GM12878 (cell line): ENCODE results near the gene PLA2G12B. TPM values are rescaled to one million over a fixed set of nuclear protein-coding genes. Genes with fewer than 3 reads are reported as not detected.
"Not testable (repeated sequence)": the region's sequence is repeated elsewhere in the genome, so short reads cannot be mapped to it uniquely, and the experiment has no call there.

Experiments
- ATAC-seq: fragments of 200-7000 bp; cut with Tn5 transposase; 3 replicates; pipeline ENCODE4 v1.9.1; 2020; ENCODE audit warnings: mild to moderate bottlenecking, moderate library complexity
- BruUV-seq: library from RNA; stranded (reverse); fragments of 400-500 nt; replicated peaks from 2 replicates; lab custom pipeline; 2021; lab: Mats Ljungman, UMichigan
- CTCF ChIA-PET: fragments of 300-600 bp; sonication (Branson Sonifier 250); formaldehyde crosslinking; extraction: SDS; loops from one replicate; lab custom pipeline; 2021; ENCODE audit warnings: inconsistent platforms; lab: Yijun Ruan, JAX
- POLR2A ChIA-PET: fragments of 350-600 bp; formaldehyde crosslinking; extraction: SDS; loops from one replicate; lab custom pipeline; 2021; ENCODE audit warnings: inconsistent platforms; lab: Charles Lee
- RAD21 ChIA-PET: fragments of 300-600 bp; sonication (Branson Sonifier 250); formaldehyde crosslinking; loops from one replicate; lab custom pipeline; 2023; ENCODE audit warnings: antibody characterized with exemption; ENCODE audit not compliant: unreplicated experiment; lab: Charles Lee
- SMC1A ChIA-PET: fragments of 300-600 bp; sonication (Branson Sonifier 250); formaldehyde crosslinking; loops from one replicate; lab custom pipeline; 2023; ENCODE audit not compliant: unreplicated experiment, uncharacterized antibody; lab: Charles Lee
- DNase-seq: peaks from one replicate; pipeline ENCODE4 v3.0.0-alpha.2; 2011; ENCODE audit warnings: low read depth, low spot score
- FAIRE-seq: peaks from 3 replicates; lab custom pipeline; 2011; peaks lifted over from hg19 to GRCh38; lab: Jason Lieb, UNC
- H2AFZ ChIP-seq: 2 replicates; pipeline ENCODE4 v1.6.0; 2011; ENCODE audit warnings: low read depth, low read length, control low read depth; ENCODE audit not compliant: control insufficient read depth
- H3K27ac ChIP-seq: 2 replicates; pipeline ENCODE4 v1.5.1; 2011; ENCODE audit warnings: control low read depth; ENCODE audit not compliant: control insufficient read depth, insufficient read depth
- H3K27me3 ChIP-seq, 2 experiments: replicated peaks in 1 of 2; 2 replicates each; pipeline versions ENCODE4 v1.6.0 to v1.6.1; 2011; ENCODE audit warnings: low read length in 1 of 2; ENCODE audit not compliant: control insufficient read depth in 2 of 2, insufficient read depth in 2 of 2
- H3K36me3 ChIP-seq, 2 experiments: 2 replicates each; pipeline ENCODE4 v1.5.1; 2011; ENCODE audit warnings: low read length in 1 of 2; ENCODE audit not compliant: control insufficient read depth in 2 of 2, insufficient read depth in 2 of 2
- H3K4me1 ChIP-seq: 2 replicates; pipeline ENCODE4 v1.6.1; 2011; ENCODE audit warnings: mild to moderate bottlenecking, low read length, moderate library complexity, mixed read lengths; ENCODE audit not compliant: control insufficient read depth, insufficient read depth
- H3K4me2 ChIP-seq: 2 replicates; pipeline ENCODE4 v1.6.0; 2011; ENCODE audit warnings: control low read depth; ENCODE audit not compliant: control insufficient read depth, insufficient read depth
- H3K4me3 ChIP-seq: fragments of 200-600 bp; sonication (generic); 2 replicates; pipeline ENCODE4 v1.5.1; 2016
- H3K79me2 ChIP-seq: 2 replicates; pipeline ENCODE4 v1.6.0; 2011; ENCODE audit warnings: low read length; ENCODE audit not compliant: control insufficient read depth, insufficient read depth
- H3K9ac ChIP-seq: 2 replicates; pipeline ENCODE4 v1.8.0; 2011; ENCODE audit warnings: low read length, control low read depth, mixed read lengths; ENCODE audit not compliant: control insufficient read depth, insufficient read depth
- H3K9me3 ChIP-seq: replicated peaks from 3 replicates; pipeline ENCODE4 v1.5.1; 2011; ENCODE audit warnings: mild to moderate bottlenecking, low read length; ENCODE audit not compliant: control insufficient read depth, insufficient read depth
- H4K20me1 ChIP-seq: 2 replicates; pipeline ENCODE4 v1.6.0; 2011; ENCODE audit not compliant: control insufficient read depth, insufficient read depth
- IRF4 ChIP-seq: IDR thresholded peaks from 2 replicates; pipeline ENCODE4 v1.6.1; 2011; ENCODE audit warnings: low read depth, low read length
- NR2F1 ChIP-seq: fragments of 450-650 bp; conservative IDR thresholded peaks from 2 replicates; pipeline ENCODE4 v1.6.1; 2017; ENCODE audit warnings: mild to moderate bottlenecking
- RCOR1 ChIP-seq: conservative IDR thresholded peaks from 2 replicates; pipeline ENCODE4 v1.6.1; 2012; ENCODE audit warnings: low read depth, low read length, improper control_type of control experiment
- SPI1 ChIP-seq: IDR thresholded peaks from 2 replicates; pipeline ENCODE4 v1.6.1; 2011; ENCODE audit warnings: low read depth, mild to moderate bottlenecking, low read length, moderate library complexity, borderline replicate concordance; ENCODE audit not compliant: insufficient read depth
- WGBS: methylation state at CpG from one replicate; pipeline ENCODE4 v1.1.6; 2016; ENCODE audit warnings: low lambda C conversion rate; ENCODE audit not compliant: insufficient replicate concordance, insufficient coverage; ENCODE audit errors: missing lambda C conversion rate; 5-methylcytosine and 5-hydroxymethylcytosine counted together
- in situ Hi-C: fragments of 300-500 bp; cut with MboI; formaldehyde crosslinking; loops from 9 replicates; pipeline ENCODE4 v1.14.3; 2018; ENCODE audit warnings: mixed read lengths
- intact Hi-C: fragments of 100-400 bp; cut with micrococcal nuclease; formaldehyde crosslinking; loops from one replicate; pipeline ENCODE4 v1.14.2; 2022; ENCODE audit not compliant: unreplicated experiment
- polyA plus RNA-seq, 11 experiments: library from polyadenylated mRNA; depleted of rRNA in 4 of 11; unstranded in 6 of 11; stranded (reverse) in 5 of 11; fragments of >200 nt; fragmentation: Nextera tagmentation in 4 of 11; fragmentation: Illumina TruSeq in 1 of 11; extraction: Ambion mirVana in 4 of 11; extraction: Trizol in 1 of 11; gene quantifications; 1 replicate in 1 of 11; 2 replicates in 10 of 11; pipeline versions ENCODE4 v1.2.1 to v1.2.3, GENCODE V29; 2011 to 2016; ENCODE audit warnings: inconsistent platforms in 2 of 11, missing spikeins in 2 of 11, low read depth in 1 of 11
- total RNA-seq, 4 experiments: library from RNA; depleted of rRNA in 3 of 4; stranded (reverse); fragments of >200 nt in 3 of 4; fragmentation: Illumina TruSeq in 1 of 4; extraction: Trizol in 1 of 4; gene quantifications; 2 replicates each; pipeline versions ENCODE4 v1.2.1 to v1.2.3, GENCODE V29; 2013 to 2021

Gene PLA2G12B
- total and polyA plus RNA-seq, 10 of the 15 experiments (the other 5 are each of a cell fraction or from before 2014, with no cell fraction given) = not detected

GRCh38 chr10:72918352-72918751, 36.3 kb downstream of the PLA2G12B start:
- in situ Hi-C loops = no loop called here
- Histone ChIP-seq H3K79me2 (no peaks in the 10 kb centered on the region), H3K27ac (no peak overlapping the region), H3K36me3 (no peaks in the 10 kb centered on the region), H3K9me3 (no peaks in the 10 kb centered on the region), H3K9ac (no peak overlapping the region), H3K4me2 (no peak overlapping the region), H2AFZ (no peak overlapping the region), H3K4me3 (no peak overlapping the region), H3K4me1 (no peaks in the 10 kb centered on the region), H4K20me1 (no peaks in the 10 kb centered on the region), H3K27me3 (no peaks in the 10 kb centered on the region)
- intact Hi-C loops = no loop called here
- CTCF ChIA-PET = no interaction called here
- FAIRE-seq (no peak), ATAC-seq (no peak), DNase-seq (no peak)
- 61% methylated on average over 8 of the region's 8 CpGs for WGBS
- POLR2A ChIA-PET = no interaction called here
- RAD21 ChIA-PET = no interaction called here
- no TSS peak for BruUV-seq
- SMC1A ChIA-PET = no interaction called here
- TF ChIP-seq RCOR1 = no peak
- no peak for TF ChIP-seq NR2F1

GRCh38 chr10:72917803-72918332, 36.7 kb downstream of the PLA2G12B start:
- H3K4me3 ChIP-seq, H3K4me2 ChIP-seq, H3K27ac ChIP-seq, H2AFZ ChIP-seq, SMC1A ChIA-PET, H3K9ac ChIP-seq, in situ Hi-C loops, RAD21 ChIA-PET, FAIRE-seq, H3K79me2 ChIP-seq, intact Hi-C loops, H3K4me1 ChIP-seq, CTCF ChIA-PET, H3K9me3 ChIP-seq, ATAC-seq, DNase-seq, H3K27me3 ChIP-seq, BruUV-seq, H3K36me3 ChIP-seq, POLR2A ChIA-PET, H4K20me1 ChIP-seq: not testable (repeated sequence)
- 0 out of 2 replicates have a peak, but pooled peaks have one; percentile 28 for TF ChIP-seq IRF4
- peak; percentile 45; the same call in 1 of the 2 replicates for TF ChIP-seq SPI1
- 17% methylated on average over 2 of the region's 2 CpGs for WGBS

- H3K4me3 ChIP-seq, intact Hi-C loops, H3K27me3 ChIP-seq, CTCF ChIA-PET, H3K9me3 ChIP-seq, H4K20me1 ChIP-seq, in situ Hi-C loops, H2AFZ ChIP-seq, H3K4me1 ChIP-seq, FAIRE-seq, DNase-seq, SMC1A ChIA-PET, POLR2A ChIA-PET, RAD21 ChIA-PET, H3K27ac ChIP-seq, H3K9ac ChIP-seq, BruUV-seq, ATAC-seq, H3K79me2 ChIP-seq, H3K36me3 ChIP-seq, H3K4me2 ChIP-seq: not testable (repeated sequence)
- 88% methylated on average over 3 of the region's 3 CpGs for WGBS
These were observed 37.4 kb downstream of the PLA2G12B start for GRCh38 chr10:72917201-72917600.
